RPMI7951 (cell line): ENCODE measurements around the gene LAMA1. TPM values are rescaled to one million over a fixed set of nuclear protein-coding genes. Genes with fewer than 3 reads are reported as not detected.
A peak's percentile ranks its signal among the peaks of the same experiment; 100 is the strongest.
"Not testable (repeated sequence)": the region's sequence is repeated elsewhere in the genome, so short reads cannot be mapped to it uniquely, and the experiment has no call there.

Experiments used
- DNase-seq: peaks from one replicate; pipeline ENCODE4 v3.0.0-alpha.2; 2012; ENCODE audit warnings: low read depth
- total RNA-seq: library from RNA; depleted of rRNA; stranded (reverse); fragments of >200 nt; shearing (Covaris generic); gene quantifications from 2 replicates; pipeline ENCODE4 v1.2.3, GENCODE V29; 2014; rRNA removed

LAMA1 gene
- 0.98 and 1.2 TPM in 2 replicates for total RNA-seq

GRCh38 chr18:7117390-7118355 lies at the start of gene LAMA1:
Gene LAMA1 (minus strand): TSS chr18:7117797. CDS start chr18:7117720, 77 bp downstream.
- DNase-seq, result no peak

GRCh38 chr18:7165846-7166393 lies 48.3 kb upstream of the LAMA1 start:
- no peak for DNase-seq

GRCh38 chr18:7164323-7165004 lies 46.9 kb upstream of the LAMA1 start:
- DNase-seq, result peak; percentile 5

- DNase-seq, result peak; percentile 33
Observed at GRCh38 chr18:7158216-7158615, 40.6 kb upstream of the LAMA1 start.

- no peak for DNase-seq
Observed at GRCh38 chr18:7157760-7158159, 40.2 kb upstream of the LAMA1 start.

- no peak for DNase-seq
Observed at GRCh38 chr18:7155887-7156286, 38.3 kb upstream of the LAMA1 start.

- no peak for DNase-seq
Observed at GRCh38 chr18:7155092-7155491, 37.5 kb upstream of the LAMA1 start.

GRCh38 chr18:7152440-7152839 lies 34.8 kb upstream of the LAMA1 start:
- no peak for DNase-seq

- DNase-seq, result no peak
Observed at GRCh38 chr18:7147399-7147798, 29.8 kb upstream of the LAMA1 start.

- DNase-seq, result no peak
Observed at GRCh38 chr18:7146067-7146466, 28.5 kb upstream of the LAMA1 start.

GRCh38 chr18:7144921-7145320 lies 27.3 kb upstream of the LAMA1 start:
- DNase-seq, result not testable (repeated sequence)

- DNase-seq, result no peak
Observed at GRCh38 chr18:7141287-7141686, 23.7 kb upstream of the LAMA1 start.

- DNase-seq, result no peak
Observed at GRCh38 chr18:7139409-7139808, 21.8 kb upstream of the LAMA1 start.

- no peak for DNase-seq
Observed at GRCh38 chr18:7133181-7133580, 15.6 kb upstream of the LAMA1 start.

- DNase-seq, result no peak
Observed at GRCh38 chr18:7132356-7133150, 15.0 kb upstream of the LAMA1 start.

GRCh38 chr18:7122376-7122775 lies 4.8 kb upstream of the LAMA1 start:
- no peak for DNase-seq

- no peak for DNase-seq
Observed at GRCh38 chr18:7116792-7117389, 706 bp downstream of the LAMA1 start.

- DNase-seq, result peak; percentile 3
Observed at GRCh38 chr18:7116001-7116730, 1.4 kb downstream of the LAMA1 start.

GRCh38 chr18:7112936-7113335 lies 4.7 kb downstream of the LAMA1 start:
- DNase-seq, result no peak

- DNase-seq, result no peak
Observed at GRCh38 chr18:7111134-7111533, 6.5 kb downstream of the LAMA1 start.

- DNase-seq, result no peak
Observed at GRCh38 chr18:7105943-7106342, 11.7 kb downstream of the LAMA1 start.
